Naive thymus-derived CD4-positive, alpha-beta T cell (primary cell): ENCODE measurements around the gene PHGDH. TPM values are rescaled to one million over a fixed set of nuclear protein-coding genes. Genes with fewer than 3 reads are reported as not detected.

Source experiments
- ATAC-seq: fragments of 150-1000 bp; cut with Tn5 transposase; 2 replicates; pipeline ENCODE4 v1.10.0; 2021; ENCODE audit warnings: mild to moderate bottlenecking, moderate library complexity
- CTCF ChIA-PET: fragments of 350-600 bp; sonication (Branson Sonifier 250); formaldehyde crosslinking; loops from one replicate; lab custom pipeline; 2021; ENCODE audit warnings: antibody characterized with exemption; lab: Charles Lee
- POLR2A ChIA-PET: fragments of 350-600 bp; sonication (Branson Sonifier 250); formaldehyde crosslinking; loops from one replicate; lab custom pipeline; 2021; ENCODE audit warnings: antibody characterized with exemption, inconsistent platforms; lab: Charles Lee
- DNase-seq, 9 donors: peaks; one replicate each; pipeline versions ENCODE4 v3.0.0 to v3.0.0-alpha.2; 2020 to 2022; ENCODE audit warnings: mixed read lengths in 1 of 9
- H3K27ac ChIP-seq: one replicate; pipeline ENCODE4 v1.7.0; 2013; ENCODE audit warnings: mild to moderate bottlenecking, low read depth, low read length, moderate library complexity
- H3K27me3 ChIP-seq, 2 donors: one replicate each; pipeline ENCODE4 v1.7.0; 2013; ENCODE audit warnings: low read length in 2 of 2, mild to moderate bottlenecking in 2 of 2, moderate library complexity in 2 of 2; ENCODE audit not compliant: control insufficient read depth in 2 of 2, insufficient read depth in 2 of 2
- H3K36me3 ChIP-seq, 3 experiments: 1 replicate in 2 of 3; 2 replicates in 1 of 3; pipeline ENCODE4 v1.7.0; 2013; ENCODE audit warnings: low read length in 3 of 3, mild to moderate bottlenecking in 3 of 3, moderate library complexity in 1 of 3; ENCODE audit not compliant: insufficient read depth in 3 of 3, control insufficient read depth in 2 of 3
- H3K4me1 ChIP-seq, 2 donors: one replicate each; pipeline ENCODE4 v1.7.0; 2013; ENCODE audit warnings: low read length in 2 of 2, mild to moderate bottlenecking in 2 of 2, moderate library complexity in 1 of 2; ENCODE audit not compliant: control insufficient read depth in 2 of 2, insufficient read depth in 2 of 2
- H3K4me3 ChIP-seq: 2 replicates; pipeline ENCODE4 v1.7.0; 2013; ENCODE audit warnings: mild to moderate bottlenecking, low read length
- H3K9me3 ChIP-seq, 3 experiments: 1 replicate in 2 of 3; 2 replicates in 1 of 3; pipeline ENCODE4 v1.7.0; 2013; ENCODE audit warnings: low read length in 3 of 3; ENCODE audit not compliant: control insufficient read depth in 2 of 3
- H3K27ac Mint-ChIP-seq, 9 donors: one replicate each; pipeline ENCODE4 v1.8.0; 2020 to 2022; ENCODE audit warnings: mixed read lengths in 9 of 9, mild to moderate bottlenecking in 8 of 9, moderate library complexity in 5 of 9, inconsistent platforms in 2 of 9
- H3K27me3 Mint-ChIP-seq, 5 donors: one replicate each; pipeline ENCODE4 v1.8.0; 2021 to 2022; ENCODE audit warnings: mixed read lengths in 5 of 5, mild to moderate bottlenecking in 1 of 5
- H3K36me3 Mint-ChIP-seq, 5 donors: one replicate each; pipeline ENCODE4 v1.8.0; 2020 to 2022; ENCODE audit warnings: mixed read lengths in 5 of 5, mild to moderate bottlenecking in 3 of 5, inconsistent platforms in 1 of 5
- H3K4me1 Mint-ChIP-seq, 7 donors: one replicate each; pipeline ENCODE4 v1.8.0; 2020 to 2022; ENCODE audit warnings: mixed read lengths in 7 of 7, mild to moderate bottlenecking in 3 of 7, inconsistent platforms in 1 of 7
- H3K4me3 Mint-ChIP-seq, 10 donors: one replicate each; pipeline ENCODE4 v1.8.0; 2020 to 2022; ENCODE audit warnings: mild to moderate bottlenecking in 10 of 10, mixed read lengths in 10 of 10, moderate library complexity in 6 of 10, inconsistent platforms in 2 of 10
- H3K9me3 Mint-ChIP-seq, 11 donors: one replicate each; pipeline ENCODE4 v1.8.0; 2020 to 2022; ENCODE audit warnings: mixed read lengths in 11 of 11, mild to moderate bottlenecking in 4 of 11, inconsistent platforms in 1 of 11, moderate library complexity in 1 of 11
- intact Hi-C, 2 donors: fragments of 100-400 bp; cut with micrococcal nuclease; formaldehyde crosslinking; loops; one replicate each; pipeline ENCODE4 v1.15.1; 2023
- polyA plus RNA-seq, 2 donors: library from polyadenylated mRNA; unstranded; fragments of 300-500 nt; fragmentation: Illumina TruSeq; gene quantifications; one replicate each; pipeline ENCODE4 v1.2.3, GENCODE V29; 2021
- total RNA-seq, 6 experiments: library from RNA in 5 of 6; stranded (reverse) in 5 of 6; gene quantifications; 1 replicate in 5 of 6; 2 replicates in 1 of 6; pipeline ENCODE4 v1.2.3 and lab custom pipeline; 2021 to 2026

The PHGDH gene
- total and polyA plus RNA-seq, 7 experiments from 2014 or later = 6.9 to 79.5 (median 18.8) TPM

DNA sequence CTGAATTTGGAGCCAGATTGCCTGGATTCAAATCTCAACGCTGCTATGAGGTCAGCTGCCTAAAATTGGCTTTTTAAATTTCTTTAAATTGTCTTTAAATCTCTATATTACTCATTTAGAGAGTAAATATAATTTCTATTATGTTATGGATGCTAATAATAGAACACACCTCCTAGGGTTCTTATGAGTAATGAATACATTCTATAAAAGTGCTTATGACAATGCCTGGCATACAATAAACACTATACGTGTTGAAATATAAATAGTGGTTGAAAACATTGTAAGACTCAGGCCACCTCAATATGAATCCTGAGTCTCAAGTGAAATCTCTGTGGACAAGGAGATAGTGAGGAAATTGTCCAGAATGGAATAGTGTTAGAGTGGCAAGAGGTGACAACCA lies 31.0 kb upstream of the PHGDH start:
- Mint-ChIP-seq H3K27ac (no peak overlapping the region), H3K9me3 (no peaks in the 10 kb centered on the region), H3K4me1 (peaks cover 0 to under 1% (median under 1%) of the 10 kb centered on the region in 7 donors), H3K36me3 (no peaks in the 10 kb centered on the region), H3K27me3 (peaks cover 1 to 35% (median 13%) of the 10 kb centered on the region in 5 donors), H3K4me3 (no peak overlapping the region)
- no peak for DNase-seq
- Histone ChIP-seq H3K9me3 (no peaks in the 10 kb centered on the region), H3K4me3 (no peak overlapping the region), H3K36me3 (no peaks in the 10 kb centered on the region), H3K27me3 (no peaks in the 10 kb centered on the region), H3K4me1 (no peaks in the 10 kb centered on the region), H3K27ac (no peak overlapping the region)
- POLR2A ChIA-PET = no interaction called here
- intact Hi-C loops = no loop called here
- CTCF ChIA-PET = no interaction called here
- ATAC-seq = no peak

DNA sequence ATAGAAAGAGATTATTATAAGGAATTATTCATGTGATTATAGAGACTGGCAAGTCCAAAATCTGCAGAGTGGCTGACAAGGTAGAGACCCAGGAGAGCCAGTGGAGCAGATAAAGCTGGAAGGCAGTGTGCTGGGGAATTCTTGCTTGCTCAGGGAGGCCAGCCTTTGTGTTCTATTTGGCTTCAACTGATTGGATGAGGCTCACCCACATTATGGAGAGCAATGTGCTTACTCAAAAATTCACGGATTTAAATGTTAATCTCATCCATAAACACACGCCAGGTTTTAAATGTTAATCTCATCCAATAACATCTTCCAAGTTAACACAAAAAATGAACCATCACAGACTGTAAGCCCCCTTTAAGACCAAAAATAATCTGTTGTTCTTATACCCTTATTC lies 30.2 kb upstream of the PHGDH start:
- Mint-ChIP-seq H3K4me1 (no peaks in the 10 kb centered on the region), H3K9me3 (no peaks in the 10 kb centered on the region), H3K27ac (no peak overlapping the region), H3K4me3 (no peak overlapping the region), H3K36me3 (no peaks in the 10 kb centered on the region), H3K27me3 (peaks cover 0 to 35% (median 12%) of the 10 kb centered on the region in 5 donors)
- ATAC-seq (no peak), DNase-seq (no peak)
- Histone ChIP-seq H3K9me3 (no peaks in the 10 kb centered on the region), H3K27ac (no peak overlapping the region), H3K4me1 (no peaks in the 10 kb centered on the region), H3K4me3 (no peak overlapping the region), H3K36me3 (no peaks in the 10 kb centered on the region), H3K27me3 (no peaks in the 10 kb centered on the region)
- POLR2A ChIA-PET = no interaction called here
- intact Hi-C loops = no loop called here
- CTCF ChIA-PET = interaction anchor here (0.7 kb wide), 1 partner anchor 9 kb away, joined by 3 read pairs; no protein-coding TSS in a partner anchor

DNA sequence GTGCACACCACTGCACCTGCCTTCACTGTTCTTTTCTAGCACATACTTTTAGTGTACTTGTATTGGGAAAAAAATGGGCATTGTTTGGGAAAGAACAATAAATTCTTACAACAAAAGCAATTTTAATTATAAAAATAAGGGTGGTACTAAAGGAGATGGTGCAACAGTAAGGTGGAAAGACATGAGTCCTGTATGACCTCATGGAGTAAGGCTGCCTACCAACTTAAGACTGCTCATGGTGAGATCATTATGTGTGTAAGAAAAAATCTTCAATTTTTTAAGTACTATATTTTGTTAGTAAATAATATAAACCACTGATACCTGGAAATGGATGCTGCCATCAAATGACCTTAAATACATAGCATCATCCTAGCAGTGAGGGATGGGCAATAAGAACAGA lies 29.6 kb upstream of the PHGDH start:
- DNase-seq (no peak), ATAC-seq (no peak)
- Histone ChIP-seq H3K27me3 (no peaks in the 10 kb centered on the region), H3K4me1 (no peaks in the 10 kb centered on the region), H3K36me3 (no peaks in the 10 kb centered on the region), H3K9me3 (no peaks in the 10 kb centered on the region), H3K4me3 (no peak overlapping the region), H3K27ac (no peak overlapping the region)
- CTCF ChIA-PET = interaction anchor here (0.7 kb wide), 1 partner anchor 9 kb away, joined by 3 read pairs; no protein-coding TSS in a partner anchor
- H3K4me1 Mint-ChIP-seq = no peaks in the 10 kb centered on the region
- H3K4me3 Mint-ChIP-seq = no peak overlapping the region
- no peaks in the 10 kb centered on the region for H3K36me3 Mint-ChIP-seq
- intact Hi-C loops = no loop called here
- H3K27ac Mint-ChIP-seq = no peak overlapping the region
- no peaks in the 10 kb centered on the region for H3K9me3 Mint-ChIP-seq
- POLR2A ChIA-PET = no interaction called here
- H3K27me3 Mint-ChIP-seq = peaks cover 0 to 39% (median 12%) of the 10 kb centered on the region in 5 donors

DNA sequence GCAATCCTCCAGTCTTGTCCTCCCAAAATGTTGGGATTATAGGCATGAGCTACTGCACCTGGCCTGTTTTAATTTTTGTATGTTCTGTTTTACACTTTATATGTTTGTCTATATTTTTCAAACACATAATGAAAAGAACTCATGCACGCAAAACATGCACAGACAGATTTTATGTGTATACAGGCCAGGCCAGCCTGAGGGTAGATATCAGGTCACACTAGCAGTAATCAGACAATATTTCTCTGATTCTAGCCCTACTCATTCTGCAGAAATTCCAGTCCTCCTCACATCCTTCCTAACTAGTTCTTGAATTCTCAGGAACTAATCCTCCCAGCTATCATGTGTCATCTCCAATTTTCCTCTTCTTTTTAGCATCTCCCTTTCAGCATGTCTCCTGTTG lies 27.8 kb upstream of the PHGDH start:
- Histone ChIP-seq H3K4me1 (no peaks in the 10 kb centered on the region), H3K36me3 (no peaks in the 10 kb centered on the region), H3K9me3 (no peaks in the 10 kb centered on the region), H3K27me3 (no peaks in the 10 kb centered on the region), H3K4me3 (no peak overlapping the region), H3K27ac (no peak overlapping the region)
- no peak for DNase-seq
- peaks cover 0 to 41% (median 6%) of the 10 kb centered on the region in 5 donors for H3K27me3 Mint-ChIP-seq
- ChIA-PET POLR2A (no interaction called here), CTCF (no interaction called here)
- intact Hi-C loops = no loop called here
- no peak overlapping the region for H3K4me3 Mint-ChIP-seq
- no peak for ATAC-seq
- no peaks in the 10 kb centered on the region for H3K36me3 Mint-ChIP-seq
- H3K9me3 Mint-ChIP-seq = no peaks in the 10 kb centered on the region
- H3K4me1 Mint-ChIP-seq = no peaks in the 10 kb centered on the region
- no peak overlapping the region for H3K27ac Mint-ChIP-seq

DNA sequence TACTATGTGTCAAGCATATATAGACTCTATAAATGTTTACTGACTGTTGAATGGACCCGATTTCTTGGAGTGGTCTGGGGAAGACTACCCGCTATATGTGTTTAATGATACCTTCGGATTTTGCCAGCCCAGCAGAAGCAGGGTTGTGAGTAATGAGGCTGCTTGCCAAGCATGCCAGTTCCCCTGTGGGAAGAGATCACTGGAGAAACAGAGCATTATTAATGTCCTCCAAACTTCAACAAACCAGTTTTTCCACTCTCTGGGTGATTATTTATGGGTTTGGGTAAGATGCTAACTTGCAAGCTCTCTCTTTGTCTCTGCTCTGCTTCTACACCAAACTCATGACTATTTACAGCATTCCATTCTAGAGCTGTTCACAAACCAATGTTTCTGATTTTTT lies 25.1 kb upstream of the PHGDH start:
- ChIA-PET POLR2A (no interaction called here), CTCF (no interaction called here)
- ATAC-seq (no peak), DNase-seq (no peak)
- no peaks in the 10 kb centered on the region for H3K27me3 ChIP-seq
- H3K4me1 Mint-ChIP-seq = no peaks in the 10 kb centered on the region
- no peak overlapping the region for H3K4me3 Mint-ChIP-seq
- H3K4me3 ChIP-seq = no peak overlapping the region
- H3K36me3 ChIP-seq = no peaks in the 10 kb centered on the region
- no peaks in the 10 kb centered on the region for H3K4me1 ChIP-seq
- H3K9me3 ChIP-seq = no peaks in the 10 kb centered on the region
- no peak overlapping the region for H3K27ac ChIP-seq
- intact Hi-C loops = no loop called here
- peaks cover 0 to 1% (median 0%) of the 10 kb centered on the region in 11 donors for H3K9me3 Mint-ChIP-seq
- H3K27ac Mint-ChIP-seq = no peak overlapping the region
- no peaks in the 10 kb centered on the region for H3K36me3 Mint-ChIP-seq
- peaks cover 0 to 42% (median 0%) of the 10 kb centered on the region in 5 donors for H3K27me3 Mint-ChIP-seq

DNA sequence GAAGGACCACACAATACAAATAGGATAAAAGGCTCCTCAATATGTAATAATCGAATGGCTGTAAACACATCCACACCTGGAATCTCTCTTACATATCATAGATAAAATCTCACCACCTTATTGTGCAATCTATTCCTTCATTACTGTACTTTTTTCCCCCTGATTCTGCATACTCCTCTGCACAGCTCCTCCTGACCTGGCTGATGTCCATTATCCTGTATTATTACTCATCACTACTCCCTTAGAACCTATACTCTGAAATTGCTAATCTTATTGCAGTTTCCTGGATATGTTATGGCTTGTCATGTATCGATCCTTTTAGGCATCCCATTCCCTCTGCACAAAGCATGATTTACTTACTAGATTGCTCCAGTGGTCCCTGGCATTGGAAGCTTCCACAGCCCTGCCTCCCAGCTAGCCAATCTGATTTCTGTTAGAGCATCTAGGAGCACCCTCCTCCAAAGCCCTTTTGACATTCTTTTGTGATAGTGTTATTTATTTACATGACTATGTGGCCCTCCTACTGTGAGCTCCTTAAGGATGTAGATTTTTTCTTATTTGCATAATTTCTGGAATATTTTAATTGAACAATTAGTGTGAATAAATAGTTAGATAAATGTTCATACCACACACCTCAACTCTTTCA lies 24.2 kb upstream of the PHGDH start:
- Mint-ChIP-seq H3K4me3 (no peak overlapping the region), H3K9me3 (peaks cover 0 to 9% (median 0%) of the 10 kb centered on the region in 11 donors), H3K27ac (no peak overlapping the region), H3K4me1 (no peaks in the 10 kb centered on the region), H3K27me3 (peaks cover 0 to 43% (median 0%) of the 10 kb centered on the region in 5 donors), H3K36me3 (no peaks in the 10 kb centered on the region)
- H3K27ac ChIP-seq = no peak overlapping the region
- H3K9me3 ChIP-seq = no peaks in the 10 kb centered on the region
- no peaks in the 10 kb centered on the region for H3K4me1 ChIP-seq
- no peaks in the 10 kb centered on the region for H3K36me3 ChIP-seq
- H3K27me3 ChIP-seq = no peaks in the 10 kb centered on the region
- no peak for ATAC-seq
- no peak overlapping the region for H3K4me3 ChIP-seq
- POLR2A ChIA-PET = no interaction called here
- no peak for DNase-seq
- CTCF ChIA-PET = interaction anchor here (0.6 kb wide), 1 partner anchor 14 kb away, joined by 3 read pairs; no protein-coding TSS in a partner anchor
- intact Hi-C loops = no loop called here

DNA sequence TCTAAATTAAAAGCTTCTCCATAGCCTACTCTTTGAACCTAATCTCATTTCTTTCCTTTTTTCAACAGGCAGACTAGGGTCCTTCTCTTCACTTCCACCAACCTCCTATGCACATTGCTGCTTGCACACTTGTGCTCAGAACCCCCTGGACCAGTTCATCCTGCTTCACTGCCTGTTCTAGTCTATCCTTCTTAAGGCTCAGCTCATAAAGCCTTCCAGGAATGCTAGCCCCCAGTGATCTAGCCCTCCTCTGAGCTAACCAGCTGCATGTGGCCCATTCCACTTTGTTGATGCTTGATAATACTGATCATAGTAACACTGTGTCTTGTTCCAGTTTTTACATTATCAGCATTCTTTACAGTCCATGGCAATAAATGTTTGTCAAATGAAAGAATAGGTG lies 22.9 kb upstream of the PHGDH start:
- no peak overlapping the region for H3K27ac Mint-ChIP-seq
- peaks cover 0 to 45% (median 0%) of the 10 kb centered on the region in 5 donors for H3K27me3 Mint-ChIP-seq
- H3K9me3 ChIP-seq = no peaks in the 10 kb centered on the region
- no peak for DNase-seq
- intact Hi-C loops = no loop called here
- H3K36me3 ChIP-seq = no peaks in the 10 kb centered on the region
- H3K36me3 Mint-ChIP-seq = peaks cover 0 to 4% (median 0%) of the 10 kb centered on the region in 5 donors
- ChIA-PET CTCF (no interaction called here), POLR2A (interaction anchor here (0.8 kb wide), 1 partner anchor 40 kb away, joined by 3 read pairs; no protein-coding TSS in a partner anchor)
- H3K4me1 ChIP-seq = no peaks in the 10 kb centered on the region
- H3K27me3 ChIP-seq = no peaks in the 10 kb centered on the region
- H3K4me1 Mint-ChIP-seq = no peaks in the 10 kb centered on the region
- H3K4me3 Mint-ChIP-seq = no peak overlapping the region
- no peak overlapping the region for H3K4me3 ChIP-seq
- no peak overlapping the region for H3K27ac ChIP-seq
- ATAC-seq = no peak
- peaks cover 0 to 9% (median 2%) of the 10 kb centered on the region in 11 donors for H3K9me3 Mint-ChIP-seq
